ENCODE data around the gene EXOC4.
"Not testable (repeated sequence)": the region's sequence is repeated elsewhere in the genome, so short reads cannot be mapped to it uniquely, and the experiment has no call there.

EXOC4 gene

GRCh38 chr7:133987582-133987981, 734.7 kb downstream of the EXOC4 start:
- DNase-seq (ENCODE audit: low spot score) = no peak

- DNase-seq (ENCODE audit: low spot score) = no peak
Observed at GRCh38 chr7:133993547-133993946, 740.7 kb downstream of the EXOC4 start.

DNA sequence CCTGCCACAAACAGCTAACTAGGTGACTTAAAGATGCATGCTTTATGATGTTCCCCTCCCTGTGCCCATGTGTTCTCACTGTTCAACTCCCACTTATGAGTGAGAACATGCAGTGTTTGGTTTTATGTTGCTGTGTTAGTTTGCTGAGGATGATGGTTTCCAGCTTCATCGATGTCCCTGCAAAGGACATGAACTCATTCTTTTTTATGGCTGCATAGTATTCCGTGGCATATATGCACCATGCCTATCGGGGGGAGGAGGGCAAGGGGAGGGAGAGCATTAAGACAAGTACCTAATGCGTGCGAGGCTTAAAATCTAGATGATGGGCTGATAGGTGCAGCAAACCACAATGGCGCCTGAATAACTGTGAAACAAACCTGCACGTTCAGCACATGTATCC, 741.2 kb downstream of the EXOC4 start:
- DNase-seq (ENCODE audit: low spot score) = not testable (repeated sequence)

DNA sequence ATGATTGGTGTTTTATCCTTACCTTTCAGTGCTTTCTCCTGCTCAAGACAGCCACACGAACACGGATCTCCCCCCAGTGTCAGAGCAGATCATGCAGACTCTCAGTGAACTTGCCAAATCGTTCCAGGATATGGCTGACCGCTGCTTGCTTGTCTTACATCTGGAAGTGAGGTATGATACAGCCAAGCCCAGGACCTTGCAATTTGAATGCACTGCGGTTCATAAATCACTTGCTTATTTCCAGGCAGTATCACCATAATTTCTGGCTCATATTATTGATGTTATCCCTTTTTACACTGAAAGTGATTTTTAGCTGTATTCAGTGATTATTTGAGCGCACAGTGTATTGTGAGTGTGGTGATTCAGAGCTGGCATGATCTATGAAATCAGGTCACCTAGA, 744.6 kb downstream of the EXOC4 start:
- no peak for DNase-seq (ENCODE audit: low spot score)

- DNase-seq (ENCODE audit: low spot score) = no peak
Observed at GRCh38 chr7:133999178-133999577, 746.3 kb downstream of the EXOC4 start.

GRCh38 chr7:134004829-134005505, 752.1 kb downstream of the EXOC4 start:
- DNase-seq (ENCODE audit: low spot score) = no peak

GRCh38 chr7:134009314-134010110, 756.6 kb downstream of the EXOC4 start:
- no peak for DNase-seq (ENCODE audit: low spot score)

- DNase-seq (ENCODE audit: low spot score) = no peak
Observed at GRCh38 chr7:134013249-134013648, 760.4 kb downstream of the EXOC4 start.

DNA sequence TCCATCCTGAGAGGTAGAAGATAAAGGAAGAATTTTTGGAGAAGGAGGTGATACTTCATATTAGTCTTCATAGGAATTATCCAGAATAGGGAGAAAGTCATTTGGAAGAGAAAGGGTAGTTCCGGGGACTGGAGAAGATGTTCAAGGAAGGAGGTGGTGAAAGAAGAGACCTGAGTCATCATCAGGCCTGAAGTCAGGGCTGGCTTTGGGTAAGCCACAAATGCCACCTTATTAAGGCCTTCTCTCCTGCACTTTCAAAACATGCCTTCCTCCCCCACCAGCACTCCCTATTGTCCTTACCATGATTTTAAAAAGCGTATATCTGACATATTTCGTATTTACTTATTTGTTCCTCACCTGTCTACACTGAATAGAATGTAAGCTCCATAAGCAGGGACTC, 762.1 kb downstream of the EXOC4 start:
- no peak for DNase-seq (ENCODE audit: low spot score)

DNA sequence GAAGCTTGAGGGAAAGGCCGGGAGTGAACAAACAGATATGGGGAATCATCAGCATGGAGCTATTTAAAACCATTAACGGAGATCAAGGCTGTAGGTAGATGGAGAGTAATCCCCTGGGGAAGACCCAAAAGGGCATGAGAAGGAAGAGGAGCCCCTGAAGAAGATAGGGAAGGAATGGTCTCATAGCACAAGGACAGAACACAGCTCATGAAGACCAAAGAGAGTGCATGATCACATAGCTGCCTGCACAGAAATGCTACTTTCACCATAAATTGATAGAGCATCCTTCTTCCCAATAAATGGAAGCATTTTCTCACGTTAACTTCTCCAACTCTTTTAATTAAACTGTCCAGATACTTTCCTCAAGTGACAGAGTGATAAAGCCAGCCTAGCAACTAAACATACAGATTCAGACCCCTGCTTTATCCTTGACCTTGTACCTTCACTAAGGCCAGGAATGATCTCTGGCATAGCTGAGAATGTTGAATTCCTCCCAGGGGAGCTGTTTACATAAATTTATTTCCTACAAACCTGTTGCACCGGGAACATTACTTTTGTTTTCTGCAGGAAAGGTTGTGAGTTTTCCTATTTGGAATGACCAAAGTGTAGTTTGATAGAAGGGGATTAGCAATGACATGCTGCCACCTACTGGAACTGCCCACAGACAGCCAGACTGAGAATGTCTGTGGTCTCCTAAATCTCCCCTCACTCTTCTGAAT, 763.5 kb downstream of the EXOC4 start:
- DNase-seq (ENCODE audit: low spot score) = peak; percentile 53

DNA sequence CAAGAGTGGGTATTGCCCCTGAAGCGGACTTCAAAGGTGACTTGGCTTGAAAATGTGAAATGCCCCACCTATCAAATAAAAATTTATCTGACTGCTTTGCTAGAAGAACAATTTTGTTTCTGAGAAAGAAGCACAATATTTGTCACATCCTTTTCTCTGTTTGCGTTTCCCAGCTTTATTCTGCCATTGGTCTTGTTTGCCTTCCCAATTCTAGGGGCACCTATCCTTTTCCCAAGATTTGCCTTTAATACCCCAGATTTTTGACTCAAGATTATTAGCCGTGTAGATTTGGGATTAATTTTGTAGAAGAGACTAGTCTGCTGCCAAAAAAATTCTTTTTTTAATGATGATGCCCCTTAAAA, 764.0 kb downstream of the EXOC4 start:
- DNase-seq (ENCODE audit: low spot score) = no peak

GRCh38 chr7:134018306-134018705, 765.4 kb downstream of the EXOC4 start:
- no peak for DNase-seq (ENCODE audit: low spot score)

GRCh38 chr7:134019251-134019650, 766.4 kb downstream of the EXOC4 start:
- DNase-seq (ENCODE audit: low spot score) = no peak

GRCh38 chr7:134021836-134022235, 769.0 kb downstream of the EXOC4 start:
- DNase-seq (ENCODE audit: low spot score) = no peak

GRCh38 chr7:134022286-134022911, 769.5 kb downstream of the EXOC4 start:
- DNase-seq (ENCODE audit: low spot score) = no peak

DNA sequence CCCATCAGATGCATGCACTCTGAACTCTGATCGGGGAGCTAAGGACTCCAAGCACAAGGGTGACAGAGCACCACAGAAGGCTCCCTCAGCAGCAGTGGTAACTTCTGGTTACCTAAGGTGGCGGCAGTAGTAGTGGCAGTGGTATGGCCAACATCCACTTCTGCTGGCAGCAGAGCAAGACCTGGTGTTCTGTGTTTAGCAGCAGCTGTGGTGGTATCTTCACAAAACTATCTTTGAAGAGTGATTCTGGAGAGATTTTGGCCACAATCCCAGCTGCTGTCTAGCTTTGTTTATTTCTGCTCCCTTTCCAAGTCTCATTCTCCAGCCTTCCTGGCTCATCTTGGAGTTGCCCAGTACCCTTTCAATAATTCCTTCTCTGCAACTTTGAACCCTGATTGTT, 771.9 kb downstream of the EXOC4 start:
- no peak for DNase-seq (ENCODE audit: low spot score)

DNA sequence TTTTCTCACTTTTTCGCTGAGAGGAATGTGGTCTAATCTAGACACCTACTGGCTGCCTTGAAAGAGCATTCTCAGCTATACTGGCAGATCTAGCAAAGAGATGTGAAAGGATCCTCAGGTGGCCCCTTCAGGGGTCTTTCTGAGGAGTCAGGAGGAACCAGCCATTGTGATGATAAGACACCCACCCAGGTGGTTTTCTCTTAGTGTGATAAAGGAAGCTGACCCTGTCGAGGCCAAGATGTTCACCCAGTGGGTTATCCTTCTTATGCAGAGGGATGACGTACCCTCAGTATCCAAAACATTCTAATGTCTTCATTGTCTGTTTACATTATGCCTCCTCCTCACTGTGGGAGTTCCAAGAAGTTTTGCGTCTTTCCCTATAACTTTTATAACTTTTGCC, 776.0 kb downstream of the EXOC4 start:
- no peak for DNase-seq (ENCODE audit: low spot score)

GRCh38 chr7:134029743-134030142, 776.9 kb downstream of the EXOC4 start:
- DNase-seq (ENCODE audit: low spot score) = no peak

DNA sequence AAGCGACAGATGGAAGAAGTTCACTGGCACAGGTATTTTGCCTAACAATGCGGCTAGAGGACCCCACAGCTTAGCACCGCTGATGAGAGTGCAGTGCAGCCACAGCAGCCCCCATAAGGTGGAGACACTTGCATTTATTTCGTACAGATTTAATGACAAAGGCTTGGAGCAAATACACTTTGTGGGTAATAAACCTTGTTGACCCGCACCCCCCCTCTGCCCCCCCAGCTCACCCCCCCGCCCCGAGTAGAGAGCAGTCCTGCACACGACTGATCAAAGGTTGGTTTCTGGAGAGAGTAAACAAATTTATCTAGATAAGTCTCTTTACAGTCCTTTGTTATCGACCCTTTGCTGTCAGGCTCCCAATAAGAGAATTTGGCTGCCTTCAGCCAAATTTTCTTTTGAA, 777.6 kb downstream of the EXOC4 start:
- no peak for DNase-seq (ENCODE audit: low spot score)

DNA sequence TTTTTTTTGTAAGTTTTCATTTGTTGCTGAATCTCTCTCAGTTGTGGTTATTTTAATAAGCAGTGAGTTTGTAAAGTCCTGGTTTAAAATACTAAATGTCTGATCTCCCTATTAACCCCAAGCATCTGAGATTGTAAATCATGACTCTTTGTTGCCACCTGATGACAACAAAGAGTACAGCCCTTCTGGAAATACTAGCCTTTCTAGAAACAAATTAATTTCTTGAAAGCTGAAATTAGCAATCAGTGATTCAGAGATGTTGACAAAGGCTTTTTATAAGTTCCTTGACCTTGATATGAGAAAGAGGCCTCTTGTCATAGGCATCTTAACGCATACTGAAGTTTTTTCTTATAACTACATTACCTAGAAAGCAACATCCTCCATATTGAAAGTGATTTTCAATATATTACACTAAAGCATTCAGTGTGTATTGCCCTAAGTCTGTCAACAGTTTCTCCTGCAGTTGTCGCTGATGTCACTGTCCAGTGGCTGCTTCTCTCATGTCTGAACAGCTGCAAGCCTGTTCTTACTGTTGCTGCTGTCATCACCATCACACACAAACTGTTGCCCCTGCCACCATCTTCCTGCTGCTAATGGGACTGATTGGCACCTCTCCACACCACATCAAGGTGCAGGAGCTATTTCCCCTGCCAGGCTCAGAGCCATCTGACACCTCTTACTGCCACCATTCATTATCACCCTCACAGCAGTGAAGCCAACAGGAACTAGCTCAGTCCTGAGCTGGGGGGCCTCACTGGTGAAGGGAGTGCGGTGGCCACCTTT, 779.1 kb downstream of the EXOC4 start:
- no peak for DNase-seq (ENCODE audit: low spot score)

DNA sequence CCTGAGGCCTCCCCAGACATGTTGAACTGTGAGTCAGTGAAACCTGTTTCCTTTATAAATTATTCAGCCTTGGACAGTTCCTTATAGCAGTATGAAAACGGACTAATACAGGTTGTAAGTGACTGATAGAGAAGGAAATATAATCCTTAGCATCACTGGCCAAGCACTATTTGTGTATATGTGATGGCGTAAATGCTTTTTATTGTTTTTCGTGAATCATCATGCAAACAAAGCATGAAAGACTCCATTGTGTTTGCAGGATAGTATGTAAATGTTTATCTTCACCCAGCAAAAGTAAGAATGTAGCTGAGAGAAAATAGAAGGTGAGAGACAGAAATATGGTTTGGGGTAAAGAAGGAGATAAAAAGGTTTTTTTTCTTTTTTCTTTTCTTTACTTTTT, 781.8 kb downstream of the EXOC4 start:
- no peak for DNase-seq (ENCODE audit: low spot score)

DNA sequence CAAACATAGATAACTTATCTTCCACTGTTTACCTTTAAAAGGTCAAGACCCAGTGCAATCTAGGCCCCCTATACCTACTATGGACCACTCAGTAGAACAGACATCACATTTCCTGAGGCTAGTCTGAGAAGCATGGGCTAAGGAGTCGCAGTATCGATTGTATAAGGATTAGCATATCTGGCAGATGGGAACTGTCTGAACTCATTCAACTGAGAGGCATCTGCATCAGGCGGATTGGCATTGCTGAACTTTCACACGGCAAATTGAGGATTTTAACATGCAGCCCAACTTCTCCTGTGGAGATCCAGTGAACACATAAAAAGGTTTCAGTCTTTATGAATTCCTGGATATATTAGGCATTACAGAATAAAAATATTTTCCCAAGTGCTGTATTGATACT, 785.1 kb downstream of the EXOC4 start:
- DNase-seq (ENCODE audit: low spot score) = no peak

All from ecto neural progenitor cell (in vitro differentiated cells).